Measurements from ENCODE around the gene ST6GALNAC1. TPM values are rescaled to one million over a fixed set of nuclear protein-coding genes. Genes with fewer than 3 reads are reported as not detected.

The ST6GALNAC1 gene
- total and polyA plus RNA-seq, 2 of the 8 experiments (the other 6 are each of a cell fraction or from before 2014, with no cell fraction given): not detected

GRCh38 chr17:76654408-76654807 lies 10.9 kb upstream of the ST6GALNAC1 start:
- CTCF ChIA-PET (ENCODE audit: partially characterized antibody): interaction anchor here (1.1 to 1.2 kb wide), 2 partner anchors 29 to 54 kb away, joined by 3 to 4 read pairs; no protein-coding TSS in a partner anchor
- Histone ChIP-seq H3K23me2 (ENCODE audit: low read depth, low read length) (no peaks in the 10 kb centered on the region), H2BK120ac (replicated peaks; ENCODE audit: low read depth, low read length) (no peak overlapping the region), H3K4ac (replicated peaks; ENCODE audit: insufficient read length, low read depth, low read length) (no peak overlapping the region), H4K5ac (ENCODE audit: insufficient read length, low read depth, low read length) (no peak overlapping the region), H3K56ac (replicated peaks; ENCODE audit: insufficient read length, low read depth, low read length) (no peak overlapping the region), H4K20me1 (replicated peaks in 1 of 2; ENCODE audit: control insufficient read depth in 1 of 2, insufficient read depth in 2 of 2, low read length in 2 of 2) (no peaks in the 10 kb centered on the region), H3K79me1 (ENCODE audit: low read depth, low read length) (no peaks in the 10 kb centered on the region), H3K36me3 (ENCODE audit: control insufficient read depth in 2 of 4, insufficient read depth in 4 of 4, low read length in 3 of 4) (no peaks in the 10 kb centered on the region), H3K79me2 (ENCODE audit: control insufficient read depth in 1 of 2, insufficient read depth in 2 of 2, low read length in 2 of 2) (no peaks in the 10 kb centered on the region), H4K8ac (ENCODE audit: extremely low read depth, insufficient read depth, low read length) (no peak overlapping the region), H3K27me3 (replicated peaks in 1 of 4; ENCODE audit: control insufficient read depth in 3 of 4, extremely low read depth in 1 of 4, insufficient read depth in 3 of 4, low read length in 3 of 4) (no peaks in the 10 kb centered on the region), H3K9ac (replicated peaks in 1 of 4; ENCODE audit: extremely low read depth in 1 of 4, low read depth in 3 of 4, low read length in 3 of 4) (no peak overlapping the region), H3K27ac (ENCODE audit: low read depth, low read length) (no peak overlapping the region), H2BK5ac (ENCODE audit: low read depth, low read length) (no peak overlapping the region), H2BK12ac (ENCODE audit: low read depth, low read length) (no peak overlapping the region), H4K91ac (replicated peaks; ENCODE audit: insufficient read length, low read length) (no peak overlapping the region), H3K9me3 (ENCODE audit: insufficient read depth in 2 of 2, low read depth in 1 of 2, low read length in 1 of 2) (0 out of 4 replicates have a peak, but pooled peaks cover 0 to 3% of the 10 kb centered on the region in 2 experiments), H3K14ac (ENCODE audit: insufficient read length) (no peak overlapping the region), H2AFZ (ENCODE audit: low read length) (no peak overlapping the region), H3K4me1 (replicated peaks in 1 of 4; ENCODE audit: control insufficient read depth in 3 of 4, insufficient read depth in 4 of 4, low read length in 3 of 4) (no peaks in the 10 kb centered on the region), H3K4me3 (ENCODE audit: extremely low read depth in 1 of 4, insufficient read depth in 2 of 4, low read depth in 3 of 4, low read length in 4 of 4) (no peak overlapping the region), H3K23ac (ENCODE audit: insufficient read length) (no peak overlapping the region), H3K18ac (ENCODE audit: extremely low read depth, low read length) (no peak overlapping the region), H2AK5ac (ENCODE audit: low read depth, low read length) (no peak overlapping the region), H2BK15ac (ENCODE audit: low read length) (no peak overlapping the region), H2BK20ac (ENCODE audit: low read length) (no peak overlapping the region), H3K4me2 (ENCODE audit: insufficient read depth in 1 of 2, low read depth in 2 of 2, low read length in 2 of 2) (no peak overlapping the region)
- no peak for DNase-seq (ENCODE audit: low read depth in 1 of 2, low spot score in 2 of 2)
- TF ChIP-seq YY1 (IDR thresholded peaks at IDR 0.05; ENCODE audit: low read depth, low read length): no peak
- no peak for TF ChIP-seq CHD2 (IDR thresholded peaks at IDR 0.05; ENCODE audit: low read length)
- TF ChIP-seq CTBP2 (IDR thresholded peaks at IDR 0.05; ENCODE audit: borderline replicate concordance, insufficient read depth, insufficient read length, low read length): no peak
- TF ChIP-seq EGR1 (IDR thresholded peaks at IDR 0.05; ENCODE audit: borderline replicate concordance, low read depth, low read length): no peak
- TF ChIP-seq TBP (IDR thresholded peaks at IDR 0.05; ENCODE audit: low read depth, low read length): no peak
- TF ChIP-seq POLR2AphosphoS5 (IDR thresholded peaks at IDR 0.05; ENCODE audit: low read depth, low read length): no peak
- no peak for TF ChIP-seq EP300 (IDR thresholded peaks at IDR 0.05; ENCODE audit: borderline replicate concordance in 1 of 2, low read depth in 2 of 2, low read length in 2 of 2)
- no peak for TF ChIP-seq SAP30 (IDR thresholded peaks at IDR 0.05; ENCODE audit: insufficient read depth, insufficient replicate concordance, low read length)
- POLR2A ChIA-PET (ENCODE audit: partially characterized antibody): no interaction called here
- FAIRE-seq: no peak
- 92% methylated on average over 1 of the region's 1 CpG; no CpG with 5 or more reads in 1 of the 2 experiments for WGBS, 2 experiments (ENCODE audit: extremely low coverage in 1 of 2, insufficient coverage in 1 of 2, insufficient read length in 1 of 2, insufficient replicate concordance in 2 of 2, low coverage in 1 of 2, low lambda C conversion rate in 2 of 2, missing lambda C conversion rate in 1 of 2)
